ENCODE measurements around the gene REPS1.

DNA sequence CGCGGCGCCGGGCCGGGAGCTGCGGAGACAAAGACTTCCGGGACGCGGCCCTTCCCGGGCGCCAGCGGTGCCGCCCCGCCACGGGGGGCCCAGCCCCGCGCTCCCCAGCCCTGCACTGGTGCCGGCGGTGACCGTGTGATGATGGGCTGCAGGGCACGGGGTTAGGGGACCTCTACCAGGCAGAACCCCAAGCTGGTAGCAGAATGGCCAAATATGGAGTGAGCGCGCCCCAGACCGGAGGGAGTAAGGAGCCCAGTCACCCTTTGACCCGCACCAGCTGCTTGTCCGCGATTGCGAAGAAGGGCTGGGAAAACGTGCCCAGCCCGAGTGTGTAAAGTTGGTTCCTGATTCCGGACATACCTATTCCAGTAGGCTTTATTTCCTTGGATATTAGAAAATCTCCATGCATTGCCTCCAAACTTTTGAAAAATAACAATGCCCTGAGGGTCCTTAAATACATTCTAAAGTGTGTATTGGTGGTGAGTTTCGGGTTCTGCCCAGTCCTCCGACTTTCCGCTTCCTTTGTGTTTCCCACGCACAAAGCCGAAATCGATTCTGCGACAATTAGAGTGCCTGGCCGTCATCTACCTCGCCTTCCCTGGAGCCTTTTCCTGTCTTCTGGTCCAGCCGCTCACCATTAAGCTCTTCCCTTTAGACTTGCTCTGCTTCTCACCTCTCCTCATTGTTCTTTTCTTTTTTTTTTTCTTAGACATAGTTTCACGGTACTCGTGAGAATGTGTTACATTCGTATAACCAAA is 41.6 kb upstream of the REPS1 start:
- TF ChIP-seq CTCF (IDR thresholded peaks at IDR 0.05), result no peak
- TF ChIP-seq POLR2A (IDR thresholded peaks at IDR 0.05), result no peak
